Nephron progenitor cell (in vitro differentiated cells): ENCODE data around the gene TXNDC12.

Experiments
- DNase-seq: peaks from one replicate; pipeline ENCODE4 v3.0.0; 2021
- H3K27ac Mint-ChIP-seq: 2 replicates; pipeline ENCODE4 v1.8.0; 2021; ENCODE audit warnings: mild to moderate bottlenecking, moderate library complexity, mixed read lengths
- H3K27me3 Mint-ChIP-seq: 2 replicates; pipeline ENCODE4 v1.8.0; 2021; ENCODE audit warnings: mild to moderate bottlenecking, low read depth, mixed read lengths; ENCODE audit not compliant: poor library complexity
- H3K36me3 Mint-ChIP-seq: 2 replicates; pipeline ENCODE4 v1.8.0; 2021; ENCODE audit warnings: low read depth, mixed read lengths
- H3K4me1 Mint-ChIP-seq: 2 replicates; pipeline ENCODE4 v1.8.0; 2021; ENCODE audit warnings: mixed read lengths
- H3K4me3 Mint-ChIP-seq: 2 replicates; pipeline ENCODE4 v1.8.0; 2021; ENCODE audit warnings: mild to moderate bottlenecking, moderate library complexity, mixed read lengths
- H3K9me3 Mint-ChIP-seq: 2 replicates; pipeline ENCODE4 v1.8.0; 2021; ENCODE audit warnings: mild to moderate bottlenecking, moderate library complexity, mixed read lengths
- CTCF ChIP-seq: fragments of 200-600 bp; sonication (generic); IDR thresholded peaks from 2 replicates; pipeline ENCODE4 v1.5.0; 2021; ENCODE audit warnings: antibody characterized with exemption

TXNDC12 gene

GRCh38 chr1:51997974-51998382 is 57.0 kb downstream of the TXNDC12 start:
- Mint-ChIP-seq H3K27me3 (peaks cover 24% of the 10 kb centered on the region), H3K27ac (no peak overlapping the region), H3K4me1 (peaks cover 5% of the 10 kb centered on the region), H3K4me3 (no peak overlapping the region), H3K36me3 (no peaks in the 10 kb centered on the region), H3K9me3 (no peaks in the 10 kb centered on the region)
- TF ChIP-seq CTCF, result no peak
- DNase-seq, result no peak

- no peak for TF ChIP-seq CTCF
- no peaks in the 10 kb centered on the region for H3K36me3 Mint-ChIP-seq
- H3K9me3 Mint-ChIP-seq, result no peaks in the 10 kb centered on the region
- peak within 1 kb of the TSS; percentile 88 for H3K4me3 Mint-ChIP-seq
- peak; percentile 95 for DNase-seq
- peaks cover 57% of the 10 kb centered on the region for H3K27me3 Mint-ChIP-seq
- H3K4me1 Mint-ChIP-seq, result peaks cover 12% of the 10 kb centered on the region
- no peak within 1 kb of the TSS for H3K27ac Mint-ChIP-seq
Measured at GRCh38 chr1:51990478-51990965, 64.5 kb downstream of the TXNDC12 start, which contains the start of gene RAB3B. Gene RAB3B (minus strand): TSS chr1:51990700. CDS start chr1:51977117, 13,583 bp downstream.

DNA sequence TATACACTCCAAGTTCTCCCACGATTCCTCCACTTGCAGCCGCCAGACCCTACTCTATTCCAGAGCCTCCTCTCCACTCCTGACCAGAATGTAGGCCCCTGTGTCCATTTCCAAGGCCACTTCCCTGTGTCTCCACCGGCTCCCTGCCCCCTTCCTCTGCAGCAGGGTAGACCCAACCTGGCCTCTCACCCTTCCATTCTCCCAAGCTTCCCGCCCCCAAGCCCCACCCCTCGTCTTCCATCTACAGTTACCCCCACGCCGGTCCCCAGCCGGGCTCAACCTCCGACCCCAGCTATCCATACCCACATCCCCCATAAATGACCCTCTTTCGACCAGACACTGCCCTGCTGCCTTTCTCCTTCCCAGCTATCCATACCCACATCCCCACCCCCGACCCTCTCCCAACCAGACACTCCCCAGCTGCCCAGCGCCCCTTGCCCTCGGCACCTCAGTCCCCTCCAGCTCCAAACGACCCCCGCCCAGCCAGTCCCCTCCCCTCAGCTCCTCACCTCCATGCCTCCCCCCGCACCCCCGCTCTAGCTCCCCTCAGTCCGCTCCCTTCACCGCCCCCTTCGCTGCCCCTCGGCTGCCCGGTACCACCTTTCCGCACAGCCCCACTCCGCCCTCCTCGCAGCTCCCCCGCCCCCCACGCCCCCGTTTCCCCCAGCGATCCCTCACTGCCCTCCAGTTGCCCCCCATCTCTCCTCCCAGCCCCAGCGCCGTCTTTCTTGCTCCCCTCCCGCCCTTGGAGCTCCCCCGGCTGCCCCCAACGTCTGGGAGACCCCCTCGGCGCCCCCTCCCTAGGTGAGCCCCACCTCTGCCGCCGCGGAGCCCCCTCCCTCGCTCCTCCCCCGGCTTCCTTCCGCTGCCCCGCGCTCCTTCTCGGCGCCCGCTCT is 65.2 kb downstream of the TXNDC12 start:
- H3K4me3 Mint-ChIP-seq, result peak overlapping the region; percentile 88
- peaks cover 12% of the 10 kb centered on the region for H3K4me1 Mint-ChIP-seq
- no peaks in the 10 kb centered on the region for H3K9me3 Mint-ChIP-seq
- H3K27me3 Mint-ChIP-seq, result peaks cover 57% of the 10 kb centered on the region
- no peaks in the 10 kb centered on the region for H3K36me3 Mint-ChIP-seq
- no peak overlapping the region for H3K27ac Mint-ChIP-seq
- TF ChIP-seq CTCF, result no peak
- DNase-seq, result peak; percentile 37

- Mint-ChIP-seq H3K4me1 (peaks cover 12% of the 10 kb centered on the region), H3K9me3 (no peaks in the 10 kb centered on the region), H3K36me3 (no peaks in the 10 kb centered on the region), H3K4me3 (peak overlapping the region; percentile 56), H3K27me3 (peaks cover 46% of the 10 kb centered on the region), H3K27ac (no peak overlapping the region)
- DNase-seq, result no peak
- no peak for TF ChIP-seq CTCF
Measured at GRCh38 chr1:51988254-51988653, 66.7 kb downstream of the TXNDC12 start.

DNA sequence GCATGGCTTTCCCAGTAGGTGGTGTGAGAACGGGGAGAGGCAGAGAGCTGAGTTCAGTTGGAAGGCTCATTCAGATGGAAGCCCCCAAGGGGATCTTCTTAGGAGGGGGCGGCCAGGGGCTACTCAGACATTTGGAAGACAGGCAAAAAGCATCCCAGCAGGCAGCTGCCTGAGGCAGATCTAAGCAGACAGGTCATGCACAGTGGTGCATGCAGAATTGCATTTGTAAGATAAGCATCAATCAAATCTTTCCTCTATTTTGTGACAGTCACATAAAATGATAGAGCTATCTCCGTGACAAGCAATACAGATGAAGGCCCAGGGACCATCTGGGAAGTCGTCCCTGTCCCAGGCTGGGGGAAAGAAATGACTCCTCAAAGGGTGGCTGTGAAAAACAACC is 68.3 kb downstream of the TXNDC12 start:
- H3K9me3 Mint-ChIP-seq, result no peaks in the 10 kb centered on the region
- peaks cover 12% of the 10 kb centered on the region for H3K4me1 Mint-ChIP-seq
- H3K27ac Mint-ChIP-seq, result no peak overlapping the region
- H3K27me3 Mint-ChIP-seq, result peaks cover 31% of the 10 kb centered on the region
- no peaks in the 10 kb centered on the region for H3K36me3 Mint-ChIP-seq
- TF ChIP-seq CTCF, result no peak
- no peak overlapping the region for H3K4me3 Mint-ChIP-seq
- DNase-seq, result peak; percentile 4
